Left lung (tissue), 10 donors: ENCODE measurements around the gene TRIM15. TPM values are rescaled to one million over a fixed set of nuclear protein-coding genes. Genes with fewer than 3 reads are reported as not detected.

Source experiments
- ATAC-seq: fragments of 200-7000 bp; cut with Tn5 transposase; one replicate; pipeline ENCODE4 v1.9.1; 2020; ENCODE audit warnings: moderate library complexity
- DNase-seq, 4 donors: peaks; one replicate each; pipeline ENCODE4 v3.0.0-alpha.2; 2013 to 2020
- H3K27ac ChIP-seq, 2 donors: fragments of 200-600 bp; sonication (generic) in 1 of 2; one replicate each; pipeline versions ENCODE4 v1.5.0 to v1.8.0; 2020 to 2021
- H3K27me3 ChIP-seq, 2 donors: fragments of 200-600 bp; sonication (generic) in 1 of 2; one replicate each; pipeline versions ENCODE4 v1.5.0 to v1.8.0; 2020 to 2021
- H3K36me3 ChIP-seq, 2 donors: fragments of 200-600 bp; sonication (generic) in 1 of 2; one replicate each; pipeline versions ENCODE4 v1.5.0 to v1.8.0; 2020 to 2021
- H3K4me1 ChIP-seq, 2 donors: fragments of 200-600 bp; one replicate each; pipeline ENCODE4 v1.8.0; 2021
- H3K4me3 ChIP-seq, 2 donors: fragments of 200-600 bp; sonication (generic) in 1 of 2; one replicate each; pipeline versions ENCODE4 v1.5.0 to v1.8.0; 2020 to 2021; ENCODE audit warnings: mild to moderate bottlenecking in 1 of 2
- H3K9me3 ChIP-seq, 2 donors: fragments of 200-600 bp; sonication (generic) in 1 of 2; one replicate each; pipeline versions ENCODE4 v1.5.0 to v1.8.0; 2020 to 2021
- CTCF ChIP-seq, 2 donors: fragments of 200-600 bp; sonication (generic) in 1 of 2; IDR thresholded peaks; one replicate each; pipeline versions ENCODE4 v1.5.0 to v1.8.0; 2021; ENCODE audit warnings: antibody characterized with exemption in 2 of 2
- intact Hi-C, 2 donors: fragments of 100-400 bp; cut with DNase I; formaldehyde crosslinking; loops; one replicate each; pipeline versions ENCODE4 v1.11.2 to v1.14.2; 2022
- polyA plus RNA-seq, 6 donors: library from polyadenylated mRNA; unstranded; fragments of 120-200 nt; gene quantifications; one replicate each; pipeline ENCODE4 v1.2.1, GENCODE V29; 2013; ENCODE audit not compliant: insufficient read length in 6 of 6
- total RNA-seq, 2 donors: library from RNA; stranded (reverse); fragmentation: NEBNext Ultra II Directional; extraction: Animal tissue kit (Norgen Biotek cat#: 25700); gene quantifications; one replicate each; pipeline ENCODE4 v1.2.1, GENCODE V29; 2021
- donor health status: DM: no; HTN: yes; CAD: no.
- donor health status: DM: no; HTN: no; CAD: no.

Gene TRIM15
- total and polyA plus RNA-seq, 8 donors: not detected

GRCh38 chr6:30130887-30131862 is 32.2 kb upstream of the TRIM15 start:
- Histone ChIP-seq H3K9me3 (no peaks in the 10 kb centered on the region), H3K27me3 (peaks cover 25 to 83% of the 10 kb centered on the region in 2 donors), H3K4me1 (peaks cover 0 to 12% of the 10 kb centered on the region in 2 donors), H3K4me3 (no peak overlapping the region), H3K36me3 (no peaks in the 10 kb centered on the region), H3K27ac (peak overlapping the region in 1 of 2 donors; percentile 34)
- peak; percentile 88 to 99 for TF ChIP-seq CTCF (IDR thresholded peaks at IDR 0.05)
- ATAC-seq (peak; percentile 91), DNase-seq (peak in 3 of 4 donors; percentile 67 to 86 (median 72))
- intact Hi-C loops: no loop called here

GRCh38 chr6:30131947-30132497 is 31.3 kb upstream of the TRIM15 start:
- no peak overlapping the region for H3K27ac ChIP-seq
- H3K36me3 ChIP-seq: no peaks in the 10 kb centered on the region
- peaks cover 0 to 12% of the 10 kb centered on the region in 2 donors for H3K4me1 ChIP-seq
- intact Hi-C loops: no loop called here
- peaks cover 25 to 80% of the 10 kb centered on the region in 2 donors for H3K27me3 ChIP-seq
- no peak for DNase-seq
- no peak overlapping the region for H3K4me3 ChIP-seq
- ATAC-seq: no peak
- no peaks in the 10 kb centered on the region for H3K9me3 ChIP-seq
- no peak for TF ChIP-seq CTCF (IDR thresholded peaks at IDR 0.05)

- ATAC-seq (no peak), DNase-seq (no peak)
- peaks cover 0 to 9% of the 10 kb centered on the region in 2 donors for H3K4me1 ChIP-seq
- no peaks in the 10 kb centered on the region for H3K9me3 ChIP-seq
- peaks cover 2 to 55% of the 10 kb centered on the region in 2 donors for H3K27me3 ChIP-seq
- H3K4me3 ChIP-seq: no peak overlapping the region
- no peak overlapping the region for H3K27ac ChIP-seq
- intact Hi-C loops: no loop called here
- no peak for TF ChIP-seq CTCF (IDR thresholded peaks at IDR 0.05)
- H3K36me3 ChIP-seq: no peaks in the 10 kb centered on the region
These were observed 28.2 kb upstream of the TRIM15 start for GRCh38 chr6:30135147-30135546.

GRCh38 chr6:30135757-30136156 is 27.6 kb upstream of the TRIM15 start, which contains the start of gene TRIM40:
Gene TRIM40 (plus strand): TSS chr6:30136140. CDS start chr6:30137037, 897 bp downstream.
- Histone ChIP-seq H3K27me3 (peaks cover 2 to 49% of the 10 kb centered on the region in 2 donors), H3K4me1 (peaks cover 0 to 3% of the 10 kb centered on the region in 2 donors), H3K27ac (no peak within 1 kb of the TSS), H3K4me3 (no peak within 1 kb of the TSS), H3K36me3 (no peaks in the 10 kb centered on the region), H3K9me3 (no peaks in the 10 kb centered on the region)
- DNase-seq (no peak), ATAC-seq (no peak)
- no peak for TF ChIP-seq CTCF (IDR thresholded peaks at IDR 0.05)
- intact Hi-C loops: no loop called here
